AG04449 (cell line): Measurements from ENCODE around the gene LIMS4.
"Not testable (repeated sequence)": the region's sequence is repeated elsewhere in the genome, so short reads cannot be mapped to it uniquely, and the experiment has no call there.

Experiments
- CTCF ChIA-PET: fragments of 350-600 bp; formaldehyde crosslinking; extraction: SDS; loops from one replicate; lab custom pipeline; 2021; ENCODE audit warnings: antibody characterized with exemption; lab: Yijun Ruan, JAX
- POLR2A ChIA-PET: fragments of 400-600, 350-600 bp; formaldehyde crosslinking; extraction: SDS; loops from one replicate; lab custom pipeline; 2020; ENCODE audit warnings: antibody characterized with exemption, inconsistent platforms; lab: Yijun Ruan, JAX
- DNase-seq: peaks from one replicate; pipeline ENCODE4 v3.0.0-alpha.2; 2010; ENCODE audit warnings: low read depth, low spot score
- H3K4me3 ChIP-seq: 2 replicates; pipeline ENCODE4 v1.5.1; 2011; ENCODE audit warnings: low read depth, mild to moderate bottlenecking, control low read depth, low read length

LIMS4 gene

GRCh38 chr2:110460318-110460717 is 12.3 kb downstream of the LIMS4 start:
- CTCF ChIA-PET, POLR2A ChIA-PET, DNase-seq, H3K4me3 ChIP-seq: not testable (repeated sequence)

GRCh38 chr2:110457214-110457590 is 15.4 kb downstream of the LIMS4 start:
- CTCF ChIA-PET, POLR2A ChIA-PET, DNase-seq, H3K4me3 ChIP-seq: not testable (repeated sequence)

GRCh38 chr2:110456291-110457213 is 16.1 kb downstream of the LIMS4 start:
- POLR2A ChIA-PET, CTCF ChIA-PET, DNase-seq, H3K4me3 ChIP-seq: not testable (repeated sequence)

GRCh38 chr2:110455080-110455670 is 17.4 kb downstream of the LIMS4 start:
- DNase-seq, POLR2A ChIA-PET, CTCF ChIA-PET, H3K4me3 ChIP-seq: not testable (repeated sequence)

- POLR2A ChIA-PET, H3K4me3 ChIP-seq, DNase-seq, CTCF ChIA-PET: not testable (repeated sequence)
These were observed 21.7 kb downstream of the LIMS4 start for GRCh38 chr2:110450951-110451350.

- DNase-seq, POLR2A ChIA-PET, CTCF ChIA-PET, H3K4me3 ChIP-seq: not testable (repeated sequence)
These were observed 23.3 kb downstream of the LIMS4 start for GRCh38 chr2:110449127-110449947.

- H3K4me3 ChIP-seq, POLR2A ChIA-PET, DNase-seq, CTCF ChIA-PET: not testable (repeated sequence)
These were observed 26.0 kb downstream of the LIMS4 start for GRCh38 chr2:110446644-110447043.

GRCh38 chr2:110443305-110444005 is 29.2 kb downstream of the LIMS4 start:
- CTCF ChIA-PET, POLR2A ChIA-PET, DNase-seq, H3K4me3 ChIP-seq: not testable (repeated sequence)

GRCh38 chr2:110441905-110442304 is 30.7 kb downstream of the LIMS4 start:
- CTCF ChIA-PET, H3K4me3 ChIP-seq, POLR2A ChIA-PET, DNase-seq: not testable (repeated sequence)

- POLR2A ChIA-PET, H3K4me3 ChIP-seq, DNase-seq, CTCF ChIA-PET: not testable (repeated sequence)
These were observed 38.1 kb downstream of the LIMS4 start for GRCh38 chr2:110434565-110434964.

GRCh38 chr2:110425725-110426124 is 46.9 kb downstream of the LIMS4 start:
- DNase-seq, POLR2A ChIA-PET, H3K4me3 ChIP-seq, CTCF ChIA-PET: not testable (repeated sequence)

GRCh38 chr2:110424421-110424820 is 48.2 kb downstream of the LIMS4 start:
- POLR2A ChIA-PET, DNase-seq, H3K4me3 ChIP-seq, CTCF ChIA-PET: not testable (repeated sequence)

- POLR2A ChIA-PET, DNase-seq, CTCF ChIA-PET, H3K4me3 ChIP-seq: not testable (repeated sequence)
These were observed 49.0 kb downstream of the LIMS4 start for GRCh38 chr2:110423574-110423962.

GRCh38 chr2:110422852-110423573 is 49.6 kb downstream of the LIMS4 start:
- CTCF ChIA-PET, H3K4me3 ChIP-seq, DNase-seq, POLR2A ChIA-PET: not testable (repeated sequence)

GRCh38 chr2:110420641-110421354 is 51.8 kb downstream of the LIMS4 start:
- CTCF ChIA-PET, H3K4me3 ChIP-seq, POLR2A ChIA-PET, DNase-seq: not testable (repeated sequence)
